BE2C (cell line): Measurements from ENCODE around the gene COL5A1.

ENCODE experiments used
- DNase-seq: peaks from one replicate; pipeline ENCODE4 v3.0.0-alpha.2; 2020
- H3K27me3 ChIP-seq: fragments of 250-450 bp; sonication (Bioruptor Pico); 2 replicates; pipeline ENCODE4 v1.5.1; 2020; ENCODE audit warnings: mild to moderate bottlenecking
- H3K36me3 ChIP-seq: fragments of 250-450 bp; sonication (Bioruptor Pico); 2 replicates; pipeline ENCODE4 v1.5.1; 2020; ENCODE audit warnings: mild to moderate bottlenecking
- H3K4me1 ChIP-seq: fragments of 250-450 bp; sonication (Bioruptor Pico); 2 replicates; pipeline ENCODE4 v1.5.1; 2020
- H3K4me3 ChIP-seq: 2 replicates; pipeline ENCODE4 v1.5.1; 2011; ENCODE audit warnings: low read depth, low read length
- H3K9me3 ChIP-seq: fragments of 250-450 bp; sonication (Bioruptor Pico); 2 replicates; pipeline ENCODE4 v1.5.1; 2020
- TF ChIP-seq, protein P1 (sequence below): IDR thresholded peaks from 2 replicates; pipeline ENCODE4 v1.5.1; 2012; ENCODE audit warnings: mild to moderate bottlenecking, low read depth, low read length

The COL5A1 gene

DNA sequence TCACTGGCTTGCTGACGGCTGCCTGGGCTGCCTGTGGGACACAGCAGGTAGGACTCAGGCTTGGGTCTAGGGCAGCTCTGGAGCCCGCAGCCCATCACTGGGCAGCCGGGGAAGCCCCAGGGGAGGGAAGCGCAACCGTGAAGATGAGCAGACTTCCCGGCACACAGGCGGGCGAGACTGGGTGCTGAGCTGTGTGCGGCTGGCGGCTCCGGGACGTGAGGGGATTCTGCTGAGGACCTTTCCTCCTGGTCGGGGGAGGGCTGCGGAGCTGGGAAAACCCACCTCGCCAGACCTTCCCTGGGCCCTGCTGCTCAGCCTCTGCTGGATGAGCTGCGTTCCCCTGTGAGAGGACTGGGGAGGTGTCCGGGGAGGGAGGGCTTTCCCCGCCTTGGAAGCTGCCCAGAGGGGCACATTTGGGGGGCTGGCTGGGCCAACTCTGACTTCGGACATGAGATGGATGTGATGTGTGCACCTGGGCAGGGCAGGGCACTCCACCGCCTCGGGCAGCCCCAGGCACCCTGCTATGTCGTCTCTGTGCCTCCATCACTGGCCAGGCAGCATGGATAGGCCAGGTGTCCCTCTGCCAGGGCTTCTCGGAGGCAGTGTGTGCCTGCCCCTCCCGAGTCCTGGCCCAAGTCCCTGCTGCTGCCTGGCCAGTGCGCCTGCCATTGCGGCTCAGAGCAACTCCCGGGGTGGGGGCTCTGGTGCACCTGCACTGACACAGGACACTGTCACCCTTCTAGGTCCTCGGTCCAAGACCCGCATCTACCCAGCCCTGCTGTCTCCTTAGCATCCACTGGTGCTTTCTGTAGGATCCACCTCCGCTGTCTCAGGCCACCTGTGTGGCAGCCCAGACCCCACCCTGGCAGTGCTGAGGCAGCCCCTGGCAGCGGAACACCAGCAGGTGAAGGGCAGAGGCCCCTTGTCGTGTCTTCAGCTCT lies 66.4 kb downstream of the COL5A1 start:
- Histone ChIP-seq H3K27me3 (no peaks in the 10 kb centered on the region), H3K36me3 (no peaks in the 10 kb centered on the region; the same call in 1 of the 2 replicates), H3K4me1 (peaks cover 57% of the 10 kb centered on the region), H3K4me3 (no peak overlapping the region), H3K9me3 (no peaks in the 10 kb centered on the region)
- TF ChIP-seq, protein P1, sequence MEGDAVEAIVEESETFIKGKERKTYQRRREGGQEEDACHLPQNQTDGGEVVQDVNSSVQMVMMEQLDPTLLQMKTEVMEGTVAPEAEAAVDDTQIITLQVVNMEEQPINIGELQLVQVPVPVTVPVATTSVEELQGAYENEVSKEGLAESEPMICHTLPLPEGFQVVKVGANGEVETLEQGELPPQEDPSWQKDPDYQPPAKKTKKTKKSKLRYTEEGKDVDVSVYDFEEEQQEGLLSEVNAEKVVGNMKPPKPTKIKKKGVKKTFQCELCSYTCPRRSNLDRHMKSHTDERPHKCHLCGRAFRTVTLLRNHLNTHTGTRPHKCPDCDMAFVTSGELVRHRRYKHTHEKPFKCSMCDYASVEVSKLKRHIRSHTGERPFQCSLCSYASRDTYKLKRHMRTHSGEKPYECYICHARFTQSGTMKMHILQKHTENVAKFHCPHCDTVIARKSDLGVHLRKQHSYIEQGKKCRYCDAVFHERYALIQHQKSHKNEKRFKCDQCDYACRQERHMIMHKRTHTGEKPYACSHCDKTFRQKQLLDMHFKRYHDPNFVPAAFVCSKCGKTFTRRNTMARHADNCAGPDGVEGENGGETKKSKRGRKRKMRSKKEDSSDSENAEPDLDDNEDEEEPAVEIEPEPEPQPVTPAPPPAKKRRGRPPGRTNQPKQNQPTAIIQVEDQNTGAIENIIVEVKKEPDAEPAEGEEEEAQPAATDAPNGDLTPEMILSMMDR, result no peak
- peak; percentile 72 for DNase-seq

DNA sequence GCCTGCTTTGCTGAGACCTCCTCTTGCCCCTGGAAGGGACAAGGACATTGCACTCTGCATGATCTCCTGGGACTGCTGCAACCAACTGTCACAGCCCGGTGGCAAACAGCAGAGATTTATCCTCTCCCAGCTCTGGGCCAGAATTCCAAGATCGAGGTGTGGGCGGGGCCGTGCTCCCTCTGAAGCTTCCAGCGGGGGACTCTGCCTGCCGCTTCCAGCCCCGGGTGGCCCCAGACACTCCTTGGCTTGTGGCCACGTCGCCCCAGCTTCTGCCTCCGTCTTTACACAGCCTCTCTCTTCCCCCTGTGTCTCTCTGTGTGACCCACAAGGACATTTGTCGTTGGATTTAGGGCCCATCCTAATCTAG lies 67.1 kb downstream of the COL5A1 start:
- H3K9me3 ChIP-seq, result no peaks in the 10 kb centered on the region
- H3K4me3 ChIP-seq, result no peak overlapping the region
- H3K4me1 ChIP-seq, result peaks cover 55% of the 10 kb centered on the region
- peak; percentile 53 for DNase-seq
- TF ChIP-seq, protein P1, result no peak
- H3K36me3 ChIP-seq, result no peaks in the 10 kb centered on the region; the same call in 1 of the 2 replicates
- no peaks in the 10 kb centered on the region for H3K27me3 ChIP-seq

DNA sequence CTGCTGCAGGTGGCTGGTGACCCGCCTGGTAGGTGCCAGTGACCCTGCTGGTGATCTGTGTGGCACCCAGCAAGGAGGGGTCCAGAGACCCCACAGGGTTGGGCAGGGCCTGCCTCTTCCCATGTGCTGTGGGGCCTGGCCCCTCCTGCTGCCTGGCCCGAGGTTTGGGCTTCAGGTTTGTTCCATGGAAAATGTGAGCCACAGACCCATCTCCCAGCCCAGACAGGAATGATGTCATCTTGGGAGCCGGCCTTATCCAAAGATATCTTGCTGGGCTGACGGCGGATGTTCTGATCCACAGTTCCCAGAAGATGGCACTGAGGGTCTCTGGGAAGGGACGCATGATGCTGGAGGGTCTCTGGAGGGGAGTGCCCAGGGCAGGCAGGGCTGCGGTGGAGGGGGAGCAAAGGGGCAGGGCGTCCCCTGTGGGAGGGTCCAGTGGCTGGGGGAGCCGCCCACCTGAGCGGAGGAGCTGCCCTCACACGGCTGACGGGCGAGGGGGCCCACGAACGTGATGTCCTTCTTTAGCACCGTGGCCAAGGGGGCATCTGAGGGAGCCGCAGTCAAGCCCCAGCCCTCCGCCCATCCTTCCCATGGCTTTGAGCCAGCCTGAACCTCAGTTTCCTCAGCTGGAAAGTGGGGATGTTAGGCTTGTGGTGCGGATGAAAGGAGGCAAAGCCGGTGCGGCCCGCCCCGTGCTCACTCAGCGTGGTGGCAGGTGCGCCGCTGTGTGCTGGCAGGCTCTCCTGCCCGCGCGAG lies 68.1 kb downstream of the COL5A1 start:
- Histone ChIP-seq H3K36me3 (no peaks in the 10 kb centered on the region; the same call in 1 of the 2 replicates), H3K4me3 (no peak overlapping the region), H3K27me3 (no peaks in the 10 kb centered on the region), H3K9me3 (no peaks in the 10 kb centered on the region), H3K4me1 (peaks cover 49% of the 10 kb centered on the region)
- peak; percentile 57 for DNase-seq
- TF ChIP-seq, protein P1, result no peak; the same call in 1 of the 2 replicates

DNA sequence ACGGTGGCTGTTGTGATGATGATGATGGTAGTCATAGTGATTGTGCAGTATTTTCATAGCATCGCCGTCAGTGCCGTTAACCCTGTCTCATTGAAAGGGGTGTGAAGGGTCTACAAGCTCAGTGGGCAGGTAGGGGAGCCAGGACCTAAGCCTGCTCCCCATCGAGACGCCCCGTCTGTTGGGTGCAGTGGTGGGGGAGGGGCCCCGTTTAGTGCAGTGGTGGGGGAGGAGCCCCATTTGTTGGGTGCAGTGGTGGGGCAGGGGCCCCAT lies 68.6 kb downstream of the COL5A1 start:
- H3K4me1 ChIP-seq, result peaks cover 44% of the 10 kb centered on the region
- TF ChIP-seq, protein P1, result no peak
- DNase-seq, result no peak
- H3K9me3 ChIP-seq, result no peaks in the 10 kb centered on the region
- no peak overlapping the region for H3K4me3 ChIP-seq
- H3K27me3 ChIP-seq, result no peaks in the 10 kb centered on the region
- no peaks in the 10 kb centered on the region; the same call in 1 of the 2 replicates for H3K36me3 ChIP-seq

DNA sequence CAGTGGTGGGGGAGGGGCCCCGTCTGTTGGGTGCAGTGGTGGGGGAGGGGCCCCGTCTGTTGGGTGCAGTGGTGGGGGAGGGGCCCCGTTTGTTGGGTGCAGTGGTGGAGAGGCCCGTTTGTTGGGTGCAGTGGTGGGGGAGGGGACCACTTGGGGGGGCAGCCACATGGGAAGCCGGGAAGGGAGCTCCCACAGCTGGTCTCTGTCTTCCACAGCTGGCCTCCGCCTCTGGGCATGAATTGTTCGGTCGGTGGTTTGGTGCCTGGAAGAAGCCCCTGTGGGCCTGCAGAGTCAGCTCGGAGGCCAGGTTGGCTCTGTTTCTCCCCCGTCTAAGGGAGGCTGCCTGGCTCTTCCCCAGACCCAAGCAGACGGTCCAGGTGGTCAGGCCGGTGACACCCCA lies 69.3 kb downstream of the COL5A1 start:
- DNase-seq, result no peak
- H3K4me1 ChIP-seq, result peaks cover 47% of the 10 kb centered on the region
- no peaks in the 10 kb centered on the region for H3K9me3 ChIP-seq
- no peak overlapping the region for H3K4me3 ChIP-seq
- no peaks in the 10 kb centered on the region; the same call in 1 of the 2 replicates for H3K36me3 ChIP-seq
- TF ChIP-seq, protein P1, result no peak
- no peaks in the 10 kb centered on the region; the same call in 1 of the 2 replicates for H3K27me3 ChIP-seq
